ENCODE measurements around the gene PARP6.

PARP6 gene, protein sequence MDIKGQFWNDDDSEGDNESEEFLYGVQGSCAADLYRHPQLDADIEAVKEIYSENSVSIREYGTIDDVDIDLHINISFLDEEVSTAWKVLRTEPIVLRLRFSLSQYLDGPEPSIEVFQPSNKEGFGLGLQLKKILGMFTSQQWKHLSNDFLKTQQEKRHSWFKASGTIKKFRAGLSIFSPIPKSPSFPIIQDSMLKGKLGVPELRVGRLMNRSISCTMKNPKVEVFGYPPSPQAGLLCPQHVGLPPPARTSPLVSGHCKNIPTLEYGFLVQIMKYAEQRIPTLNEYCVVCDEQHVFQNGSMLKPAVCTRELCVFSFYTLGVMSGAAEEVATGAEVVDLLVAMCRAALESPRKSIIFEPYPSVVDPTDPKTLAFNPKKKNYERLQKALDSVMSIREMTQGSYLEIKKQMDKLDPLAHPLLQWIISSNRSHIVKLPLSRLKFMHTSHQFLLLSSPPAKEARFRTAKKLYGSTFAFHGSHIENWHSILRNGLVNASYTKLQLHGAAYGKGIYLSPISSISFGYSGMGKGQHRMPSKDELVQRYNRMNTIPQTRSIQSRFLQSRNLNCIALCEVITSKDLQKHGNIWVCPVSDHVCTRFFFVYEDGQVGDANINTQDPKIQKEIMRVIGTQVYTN

DNA sequence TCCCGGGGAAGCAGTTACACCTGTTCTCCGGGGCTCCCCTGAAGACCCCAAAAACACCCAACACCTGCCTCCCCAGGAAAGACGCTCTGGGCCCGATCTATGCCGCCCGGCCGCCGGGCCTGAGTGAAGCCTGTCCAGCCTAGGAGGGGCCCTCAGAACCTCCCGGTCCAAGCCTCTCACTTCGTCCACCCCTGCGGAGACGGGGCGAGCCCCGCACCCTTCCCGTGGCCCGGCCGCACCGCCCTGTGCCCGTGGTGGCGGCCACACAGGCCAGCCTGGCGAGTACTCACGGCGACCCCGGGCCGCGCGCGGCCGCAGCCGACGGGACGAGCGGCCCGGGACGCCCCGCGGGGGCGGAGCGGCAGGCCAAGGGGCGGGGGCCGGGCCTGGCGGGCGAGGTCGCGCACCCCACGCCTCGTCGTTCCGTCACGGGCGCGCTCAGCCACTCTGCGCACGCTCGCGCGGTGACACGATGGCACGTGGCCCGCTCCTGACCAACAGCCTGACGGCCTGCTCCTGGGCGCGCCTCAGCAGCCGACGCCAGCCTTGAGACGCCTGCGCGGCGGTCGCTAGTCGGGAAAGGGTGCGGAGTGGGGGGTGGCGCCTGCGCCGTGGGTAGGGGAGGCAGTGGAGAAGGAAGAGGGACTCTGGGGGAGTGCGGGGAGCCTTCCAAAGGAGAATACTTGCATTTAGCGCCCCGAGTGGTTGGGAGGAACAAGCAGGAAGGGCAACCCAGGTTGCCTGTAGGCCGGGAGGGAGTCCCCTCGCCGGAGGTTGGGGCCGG lies at the start of gene PARP6:
TSS of gene PARP6 (minus strand) at position 342 of the 784 bp plus-strand sequence. CDS start 5,077 bp downstream, outside the sequence.
- peak; percentile 99 for DNase-seq (ENCODE audit: low read depth)

- peak; percentile 81 for DNase-seq (ENCODE audit: low read depth)
These were observed 47.8 kb upstream of the PARP6 start, which contains the start of gene CELF6 for GRCh38 chr15:72319985-72320671. TSS of gene CELF6 (minus strand) at chr15:72320157. CDS start at chr15:72319874, 283 bp downstream.

GRCh38 chr15:72319360-72319984 lies 47.1 kb upstream of the PARP6 start:
- DNase-seq (ENCODE audit: low read depth) = peak; percentile 46

- DNase-seq (ENCODE audit: low read depth) = no peak
These were observed 46.1 kb upstream of the PARP6 start for GRCh38 chr15:72318408-72318942.

- DNase-seq (ENCODE audit: low read depth) = no peak
These were observed 43.5 kb upstream of the PARP6 start for GRCh38 chr15:72315706-72316370.

DNA sequence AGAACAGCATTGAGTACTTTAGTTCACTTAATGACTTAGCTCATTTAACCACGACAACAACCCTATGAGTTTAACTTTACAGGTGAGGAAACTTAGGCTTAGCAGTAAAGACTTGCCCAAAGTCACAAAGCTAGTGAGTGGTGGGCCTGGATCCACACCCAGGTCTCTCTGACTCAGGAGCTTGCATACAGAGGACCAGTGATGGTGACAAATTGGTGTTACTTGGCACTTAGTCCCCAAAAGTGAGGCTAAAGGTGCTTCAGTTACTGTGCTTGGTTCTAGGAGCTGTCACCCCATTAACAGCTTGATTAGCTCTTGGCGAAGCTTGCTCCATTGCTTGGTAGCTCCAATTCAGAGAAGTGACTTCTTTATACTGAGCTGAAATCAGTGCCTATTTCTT lies 41.5 kb upstream of the PARP6 start:
- DNase-seq (ENCODE audit: low read depth) = no peak

DNA sequence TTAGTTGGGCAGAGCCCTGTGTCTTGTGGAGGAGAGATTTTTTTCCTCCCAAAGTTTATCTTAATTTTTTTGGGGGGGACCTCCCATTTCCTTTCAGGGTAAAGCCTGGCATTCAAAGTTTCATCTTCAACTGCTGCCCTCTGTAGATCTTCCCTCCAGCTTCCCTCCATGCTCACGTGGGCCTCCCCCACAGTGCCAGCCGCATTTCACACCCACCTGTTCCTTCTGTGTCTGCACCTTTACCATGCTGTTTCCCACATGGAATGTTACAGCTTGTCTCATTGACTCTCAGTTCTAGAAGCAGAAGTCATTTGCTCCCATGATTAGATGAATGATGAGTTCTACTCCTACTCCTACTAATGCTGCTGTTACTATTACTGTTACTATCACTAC lies 41.1 kb upstream of the PARP6 start:
- DNase-seq (ENCODE audit: low read depth) = no peak

GRCh38 chr15:72312605-72313447 lies 40.5 kb upstream of the PARP6 start:
- peak; percentile 58 for DNase-seq (ENCODE audit: low read depth)

- DNase-seq (ENCODE audit: low read depth) = no peak
These were observed 34.7 kb upstream of the PARP6 start for GRCh38 chr15:72307026-72307425.

DNA sequence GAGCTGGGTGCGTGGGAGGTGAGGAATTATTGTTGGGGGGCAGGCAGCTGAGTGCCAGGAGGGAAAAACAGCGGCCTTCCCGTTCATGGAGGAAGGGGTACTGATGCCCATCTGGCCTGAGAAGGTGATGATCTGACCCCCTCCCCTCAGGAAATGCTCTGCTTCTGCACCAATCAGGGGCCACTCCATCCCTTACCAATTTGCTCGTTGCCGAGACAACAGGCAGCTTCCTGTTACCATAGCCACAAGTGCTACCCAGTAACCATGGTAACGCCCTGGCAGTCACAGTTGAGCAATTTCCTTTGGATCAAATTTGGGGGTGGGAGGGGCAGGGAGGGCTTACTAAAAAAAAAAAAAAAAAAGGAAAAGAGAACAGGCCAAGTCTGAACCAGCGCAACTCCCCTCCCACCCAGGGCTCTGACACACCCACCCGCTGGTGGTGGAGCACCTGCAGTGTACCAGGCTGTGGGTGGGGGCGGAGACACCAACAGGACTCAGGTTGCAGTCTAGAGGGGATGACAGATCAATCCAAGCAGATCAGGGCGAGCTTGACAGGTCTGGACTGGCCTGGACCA lies 33.9 kb upstream of the PARP6 start:
- DNase-seq (ENCODE audit: low read depth) = peak; percentile 66

- DNase-seq (ENCODE audit: low read depth) = no peak
These were observed 32.2 kb upstream of the PARP6 start for GRCh38 chr15:72304596-72304995.

GRCh38 chr15:72302955-72303354 lies 30.6 kb upstream of the PARP6 start:
- DNase-seq (ENCODE audit: low read depth) = peak; percentile 19

GRCh38 chr15:72289597-72290325 lies 17.4 kb upstream of the PARP6 start:
- no peak for DNase-seq (ENCODE audit: low read depth)

DNA sequence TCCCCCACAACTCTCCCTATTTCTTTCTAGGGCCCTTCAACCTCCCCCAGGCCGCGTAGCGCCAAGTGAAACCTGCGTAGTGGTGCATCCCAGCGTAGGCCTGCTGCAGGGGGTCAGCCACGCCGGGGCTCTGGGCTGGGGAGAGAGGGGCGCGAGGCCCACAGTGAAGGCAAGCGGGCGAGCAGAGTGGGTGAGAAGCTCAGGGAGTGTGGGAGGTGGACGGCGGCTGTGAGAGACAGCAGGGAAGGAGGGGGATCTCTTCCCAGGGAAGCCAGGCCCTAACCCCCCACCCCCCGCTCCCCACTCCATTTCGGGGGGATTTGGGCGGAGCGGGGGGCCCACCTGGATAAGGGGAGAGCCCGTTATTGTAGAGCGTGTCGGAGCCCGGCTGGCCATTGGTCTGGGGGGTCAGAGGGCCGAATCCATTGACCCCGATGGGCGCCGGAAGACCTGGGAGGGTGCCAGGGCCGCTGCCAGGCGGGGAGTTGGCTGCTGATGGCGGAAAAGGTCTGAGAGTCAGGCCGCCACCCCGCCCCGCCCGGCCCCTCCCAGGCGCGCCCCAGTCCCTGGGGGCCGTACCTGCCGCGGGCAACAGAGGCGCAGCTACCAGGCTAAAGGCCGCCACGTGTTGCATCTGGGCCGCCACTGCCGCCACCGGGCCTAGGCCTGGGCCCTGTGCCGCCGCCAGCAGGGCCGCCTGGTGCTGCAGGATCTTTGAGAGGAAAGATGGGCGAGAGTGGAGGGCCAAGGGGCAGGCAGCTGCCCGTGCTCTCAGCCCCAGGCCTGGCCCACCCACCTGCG lies 16.6 kb upstream of the PARP6 start:
- no peak for DNase-seq (ENCODE audit: low read depth)

- no peak for DNase-seq (ENCODE audit: low read depth)
These were observed 13.7 kb upstream of the PARP6 start for GRCh38 chr15:72285927-72286516.

GRCh38 chr15:72285402-72285801 lies 13.0 kb upstream of the PARP6 start:
- no peak for DNase-seq (ENCODE audit: low read depth)

DNA sequence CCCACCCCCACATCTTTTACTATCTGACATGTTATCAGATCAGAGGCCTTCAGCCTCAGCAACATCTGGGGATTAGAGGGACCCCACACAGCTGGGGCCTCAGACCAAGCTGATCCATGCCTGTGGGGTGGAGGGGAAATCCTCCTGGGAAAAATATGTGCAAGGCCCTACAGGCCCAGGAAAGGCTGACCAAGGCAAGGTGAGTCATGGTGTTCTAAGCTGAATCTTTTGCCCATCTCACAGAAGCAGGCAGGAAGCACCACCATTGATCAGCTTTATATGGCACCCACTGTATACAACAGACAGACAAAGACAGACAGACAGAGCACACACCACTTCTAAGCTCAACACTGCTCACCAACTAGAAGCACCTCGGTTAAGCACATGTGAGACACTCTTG lies 12.4 kb upstream of the PARP6 start:
- DNase-seq (ENCODE audit: low read depth) = no peak
